GM12878 (cell line): Measurements from ENCODE around the gene ADCY2. TPM values are rescaled to one million over a fixed set of nuclear protein-coding genes. Genes with fewer than 3 reads are reported as not detected.

Source experiments
- ATAC-seq: fragments of 200-7000 bp; cut with Tn5 transposase; 3 replicates; pipeline ENCODE4 v1.9.1; 2020; ENCODE audit warnings: mild to moderate bottlenecking, moderate library complexity
- BruUV-seq: library from RNA; stranded (reverse); fragments of 400-500 nt; replicated peaks from 2 replicates; lab custom pipeline; 2021; lab: Mats Ljungman, UMichigan
- CTCF ChIA-PET: fragments of 300-600 bp; sonication (Branson Sonifier 250); formaldehyde crosslinking; extraction: SDS; loops from one replicate; lab custom pipeline; 2021; ENCODE audit warnings: inconsistent platforms; lab: Yijun Ruan, JAX
- POLR2A ChIA-PET: fragments of 350-600 bp; formaldehyde crosslinking; extraction: SDS; loops from one replicate; lab custom pipeline; 2021; ENCODE audit warnings: inconsistent platforms; lab: Charles Lee
- RAD21 ChIA-PET: fragments of 300-600 bp; sonication (Branson Sonifier 250); formaldehyde crosslinking; loops from one replicate; lab custom pipeline; 2023; ENCODE audit warnings: antibody characterized with exemption; ENCODE audit not compliant: unreplicated experiment; lab: Charles Lee
- SMC1A ChIA-PET: fragments of 300-600 bp; sonication (Branson Sonifier 250); formaldehyde crosslinking; loops from one replicate; lab custom pipeline; 2023; ENCODE audit not compliant: unreplicated experiment, uncharacterized antibody; lab: Charles Lee
- DNase-seq: peaks from one replicate; pipeline ENCODE4 v3.0.0-alpha.2; 2011; ENCODE audit warnings: low read depth, low spot score
- FAIRE-seq: peaks from 3 replicates; lab custom pipeline; 2011; peaks lifted over from hg19 to GRCh38; lab: Jason Lieb, UNC
- H2AFZ ChIP-seq: 2 replicates; pipeline ENCODE4 v1.6.0; 2011; ENCODE audit warnings: low read depth, low read length, control low read depth; ENCODE audit not compliant: control insufficient read depth
- H3K27ac ChIP-seq: 2 replicates; pipeline ENCODE4 v1.5.1; 2011; ENCODE audit warnings: control low read depth; ENCODE audit not compliant: control insufficient read depth, insufficient read depth
- H3K27me3 ChIP-seq, 2 experiments: replicated peaks in 1 of 2; 2 replicates each; pipeline versions ENCODE4 v1.6.0 to v1.6.1; 2011; ENCODE audit warnings: low read length in 1 of 2; ENCODE audit not compliant: control insufficient read depth in 2 of 2, insufficient read depth in 2 of 2
- H3K36me3 ChIP-seq, 2 experiments: 2 replicates each; pipeline ENCODE4 v1.5.1; 2011; ENCODE audit warnings: low read length in 1 of 2; ENCODE audit not compliant: control insufficient read depth in 2 of 2, insufficient read depth in 2 of 2
- H3K4me1 ChIP-seq: 2 replicates; pipeline ENCODE4 v1.6.1; 2011; ENCODE audit warnings: mild to moderate bottlenecking, low read length, moderate library complexity, mixed read lengths; ENCODE audit not compliant: control insufficient read depth, insufficient read depth
- H3K4me2 ChIP-seq: 2 replicates; pipeline ENCODE4 v1.6.0; 2011; ENCODE audit warnings: control low read depth; ENCODE audit not compliant: control insufficient read depth, insufficient read depth
- H3K4me3 ChIP-seq: fragments of 200-600 bp; sonication (generic); 2 replicates; pipeline ENCODE4 v1.5.1; 2016
- H3K79me2 ChIP-seq: 2 replicates; pipeline ENCODE4 v1.6.0; 2011; ENCODE audit warnings: low read length; ENCODE audit not compliant: control insufficient read depth, insufficient read depth
- H3K9ac ChIP-seq: 2 replicates; pipeline ENCODE4 v1.8.0; 2011; ENCODE audit warnings: low read length, control low read depth, mixed read lengths; ENCODE audit not compliant: control insufficient read depth, insufficient read depth
- H3K9me3 ChIP-seq: replicated peaks from 3 replicates; pipeline ENCODE4 v1.5.1; 2011; ENCODE audit warnings: mild to moderate bottlenecking, low read length; ENCODE audit not compliant: control insufficient read depth, insufficient read depth
- H4K20me1 ChIP-seq: 2 replicates; pipeline ENCODE4 v1.6.0; 2011; ENCODE audit not compliant: control insufficient read depth, insufficient read depth
- BRCA1 ChIP-seq: IDR thresholded peaks from 2 replicates; pipeline ENCODE4 v1.6.1; 2011; ENCODE audit warnings: low read depth, low read length, improper control_type of control experiment
- CBX5 ChIP-seq: sonication (generic); IDR thresholded peaks from 2 replicates; pipeline ENCODE4 v1.6.1; 2016; ENCODE audit warnings: low read depth, moderate library complexity, mild to moderate bottlenecking, inconsistent platforms
- CEBPB ChIP-seq, 2 experiments: fragments of 150-350 bp in 1 of 2; IDR thresholded peaks; 2 replicates each; pipeline ENCODE4 v1.6.1; 2012 to 2014; ENCODE audit warnings: low read depth in 2 of 2, low read length in 2 of 2, borderline replicate concordance in 1 of 2, inconsistent platforms in 1 of 2
- DPF2 ChIP-seq: fragments of 450-650 bp; IDR thresholded peaks from 2 replicates; pipeline ENCODE4 v1.6.1; 2017; ENCODE audit warnings: mild to moderate bottlenecking
- EED ChIP-seq: sonication (generic); IDR thresholded peaks from 2 replicates; pipeline ENCODE4 v1.6.1; 2016; ENCODE audit warnings: antibody characterized with exemption, low read depth
- EZH2 ChIP-seq: IDR thresholded peaks from 2 replicates; pipeline ENCODE4 v1.6.1; 2012; ENCODE audit warnings: low read depth, mild to moderate bottlenecking, control low read depth, inconsistent platforms, low read length, borderline replicate concordance; ENCODE audit not compliant: control insufficient read depth
- IKZF2 ChIP-seq, 2 experiments: fragments of 450-650 bp; IDR thresholded peaks; 2 replicates each; pipeline ENCODE4 v1.6.1; 2017; ENCODE audit warnings: mild to moderate bottlenecking in 2 of 2, moderate library complexity in 2 of 2
- KDM1A ChIP-seq: fragments of 200-600 bp; sonication (generic); IDR thresholded peaks from 2 replicates; pipeline ENCODE4 v1.6.1; 2016; ENCODE audit warnings: borderline replicate concordance
- LARP7 ChIP-seq: fragments of 450-650 bp; IDR thresholded peaks from 2 replicates; pipeline ENCODE4 v1.6.1; 2017; ENCODE audit warnings: mild to moderate bottlenecking
- NFIC ChIP-seq: IDR thresholded peaks from 2 replicates; pipeline ENCODE4 v1.6.1; 2012; ENCODE audit warnings: low read depth, mild to moderate bottlenecking, inconsistent platforms, low read length, moderate library complexity
- PAX8 ChIP-seq: fragments of 450-650 bp; IDR thresholded peaks from 2 replicates; pipeline ENCODE4 v1.6.1; 2017; ENCODE audit warnings: mild to moderate bottlenecking, moderate library complexity
- POLR2AphosphoS5 ChIP-seq: IDR thresholded peaks from 2 replicates; pipeline ENCODE4 v1.6.1; 2011; ENCODE audit warnings: mild to moderate bottlenecking, low read length, inconsistent platforms
- RELB ChIP-seq: fragments of 450-650 bp; IDR thresholded peaks from 2 replicates; pipeline ENCODE4 v1.6.1; 2017; ENCODE audit warnings: low read depth, mild to moderate bottlenecking, moderate library complexity
- SIX5 ChIP-seq: IDR thresholded peaks from 2 replicates; pipeline ENCODE4 v1.6.1; 2011; ENCODE audit warnings: mild to moderate bottlenecking, low read depth, low read length, moderate library complexity; ENCODE audit not compliant: severe bottlenecking
- SKIL ChIP-seq: fragments of 450-650 bp; IDR thresholded peaks from 2 replicates; pipeline ENCODE4 v1.6.1; 2017; ENCODE audit warnings: mild to moderate bottlenecking, low read depth, inconsistent platforms; ENCODE audit not compliant: poor library complexity, severe bottlenecking
- SREBF2 ChIP-seq: IDR thresholded peaks from 2 replicates; pipeline ENCODE4 v1.6.1; 2012; ENCODE audit warnings: mild to moderate bottlenecking, low read length
- SRF ChIP-seq, 2 experiments: IDR thresholded peaks; 2 replicates each; pipeline ENCODE4 v1.6.1; 2011; ENCODE audit warnings: low read depth in 2 of 2, low read length in 2 of 2, mild to moderate bottlenecking in 1 of 2, moderate library complexity in 1 of 2
- TCF7 ChIP-seq: IDR thresholded peaks from 2 replicates; pipeline ENCODE4 v1.6.1; 2014; ENCODE audit warnings: antibody characterized with exemption, borderline replicate concordance
- YBX1 ChIP-seq: fragments of 450-650 bp; IDR thresholded peaks from 2 replicates; pipeline ENCODE4 v1.6.1; 2016; ENCODE audit warnings: antibody characterized with exemption
- WGBS: methylation state at CpG from one replicate; pipeline ENCODE4 v1.1.6; 2016; ENCODE audit warnings: low lambda C conversion rate; ENCODE audit not compliant: insufficient replicate concordance, insufficient coverage; ENCODE audit errors: missing lambda C conversion rate; 5-methylcytosine and 5-hydroxymethylcytosine counted together
- in situ Hi-C: fragments of 300-500 bp; cut with MboI; formaldehyde crosslinking; loops from 9 replicates; pipeline ENCODE4 v1.14.3; 2018; ENCODE audit warnings: mixed read lengths
- intact Hi-C: fragments of 100-400 bp; cut with micrococcal nuclease; formaldehyde crosslinking; loops from one replicate; pipeline ENCODE4 v1.14.2; 2022; ENCODE audit not compliant: unreplicated experiment
- polyA plus RNA-seq, 11 experiments: library from polyadenylated mRNA; depleted of rRNA in 4 of 11; unstranded in 6 of 11; stranded (reverse) in 5 of 11; fragments of >200 nt; fragmentation: Nextera tagmentation in 4 of 11; fragmentation: Illumina TruSeq in 1 of 11; extraction: Ambion mirVana in 4 of 11; extraction: Trizol in 1 of 11; gene quantifications; 1 replicate in 1 of 11; 2 replicates in 10 of 11; pipeline versions ENCODE4 v1.2.1 to v1.2.3, GENCODE V29; 2011 to 2016; ENCODE audit warnings: inconsistent platforms in 2 of 11, missing spikeins in 2 of 11, low read depth in 1 of 11
- total RNA-seq, 4 experiments: library from RNA; depleted of rRNA in 3 of 4; stranded (reverse); fragments of >200 nt in 3 of 4; fragmentation: Illumina TruSeq in 1 of 4; extraction: Trizol in 1 of 4; gene quantifications; 2 replicates each; pipeline versions ENCODE4 v1.2.1 to v1.2.3, GENCODE V29; 2013 to 2021

ADCY2 gene
- total and polyA plus RNA-seq, 10 of the 15 experiments (the other 5 are each of a cell fraction or from before 2014, with no cell fraction given) = 0.07 to 0.26 TPM; not detected in 8

- DNase-seq (no peak), ATAC-seq (no peak), FAIRE-seq (no peak)
- TF ChIP-seq DPF2 = no peak
- no peak for TF ChIP-seq SKIL
- no peak for TF ChIP-seq EED
- TF ChIP-seq IKZF2 (IDR thresholded peaks at IDR 0.05) = no peak
- TF ChIP-seq SRF (IDR thresholded peaks at IDR 0.05; ENCODE audit: low read depth in 2 of 2, low read length in 2 of 2) = no peak
- TF ChIP-seq LARP7 = no peak
- no peak for TF ChIP-seq POLR2AphosphoS5
- no peak for TF ChIP-seq SREBF2
- no peak for TF ChIP-seq TCF7
- no peak for TF ChIP-seq KDM1A
- no peak for TF ChIP-seq CBX5
- no peak for TF ChIP-seq PAX8
- TF ChIP-seq CEBPB (IDR thresholded peaks at IDR 0.05; ENCODE audit: borderline replicate concordance in 1 of 2, low read depth in 2 of 2, low read length in 2 of 2) = no peak
- no peak for TF ChIP-seq RELB
- no peak for TF ChIP-seq NFIC
- no peak for TF ChIP-seq SIX5
- TF ChIP-seq YBX1 = no peak
- no peak for TF ChIP-seq EZH2
- TF ChIP-seq BRCA1 = no peak
- intact Hi-C loops (no loop called here), in situ Hi-C loops (no loop called here)
- Histone ChIP-seq H4K20me1 (no peaks in the 10 kb centered on the region), H3K79me2 (no peaks in the 10 kb centered on the region), H3K27ac (no peak overlapping the region), H3K36me3 (no peaks in the 10 kb centered on the region), H3K4me1 (no peaks in the 10 kb centered on the region), H3K9me3 (no peaks in the 10 kb centered on the region), H3K4me2 (no peak overlapping the region), H2AFZ (no peak overlapping the region), H3K9ac (no peak overlapping the region), H3K4me3 (no peak overlapping the region), H3K27me3 (no peaks in the 10 kb centered on the region)
- 0% methylated on average over 5 of the region's 5 CpGs for WGBS
- ChIA-PET CTCF (no interaction called here), POLR2A (no interaction called here), RAD21 (no interaction called here), SMC1A (interaction anchor here (0.8 kb wide), 1 partner anchor 11 kb away, joined by 3 read pairs; no protein-coding TSS in a partner anchor)
- BruUV-seq = no TSS peak
Measured at GRCh38 chr5:7495131-7495517, 99.2 kb downstream of the ADCY2 start.
